H4 (cell line): ENCODE measurements around the gene PPP2R1B. TPM values are rescaled to one million over a fixed set of nuclear protein-coding genes. Genes with fewer than 3 reads are reported as not detected.
"Not testable (repeated sequence)": the region's sequence is repeated elsewhere in the genome, so short reads cannot be mapped to it uniquely, and the experiment has no call there.

Experiments used
- DNase-seq: peaks from one replicate; pipeline ENCODE4 v3.0.0-alpha.2; 2015; ENCODE audit warnings: low spot score
- total RNA-seq: library from RNA; depleted of rRNA; stranded (reverse); fragments of >200 nt; shearing (Covaris generic); gene quantifications from 2 replicates; pipeline ENCODE4 v1.2.3, GENCODE V29; 2014

PPP2R1B gene
- total RNA-seq, 1 experiment from 2014 or later = 42.4 TPM

DNA sequence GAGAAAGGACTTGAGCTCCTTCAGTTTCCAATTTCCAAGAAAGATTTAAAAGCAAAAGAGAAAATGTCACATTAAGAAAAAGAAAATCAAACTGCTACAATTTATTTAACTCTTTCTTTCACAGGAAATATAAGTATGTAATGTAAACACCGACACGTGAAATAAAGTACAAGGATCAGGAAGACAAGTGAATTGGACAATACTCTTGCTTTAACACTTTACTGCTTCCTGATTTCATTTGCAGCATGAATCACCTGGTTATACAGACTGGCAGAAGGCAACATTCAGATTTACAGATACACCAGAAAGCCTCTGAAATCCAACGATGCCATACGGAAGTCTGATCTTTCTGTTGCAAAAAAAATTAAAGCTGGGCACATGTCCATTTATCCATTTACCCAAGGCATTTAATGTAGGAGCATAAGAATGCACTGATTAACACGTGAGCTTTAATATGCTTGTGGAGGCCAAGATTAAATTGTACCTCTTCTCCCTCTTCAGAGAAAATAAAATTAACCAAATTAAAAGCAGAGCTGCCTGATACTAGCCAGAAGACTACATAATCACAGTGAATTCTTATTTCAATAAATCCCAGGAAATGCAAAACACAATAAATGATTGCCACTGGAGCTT is 16.0 kb upstream of the PPP2R1B start:
- no peak for DNase-seq

DNA sequence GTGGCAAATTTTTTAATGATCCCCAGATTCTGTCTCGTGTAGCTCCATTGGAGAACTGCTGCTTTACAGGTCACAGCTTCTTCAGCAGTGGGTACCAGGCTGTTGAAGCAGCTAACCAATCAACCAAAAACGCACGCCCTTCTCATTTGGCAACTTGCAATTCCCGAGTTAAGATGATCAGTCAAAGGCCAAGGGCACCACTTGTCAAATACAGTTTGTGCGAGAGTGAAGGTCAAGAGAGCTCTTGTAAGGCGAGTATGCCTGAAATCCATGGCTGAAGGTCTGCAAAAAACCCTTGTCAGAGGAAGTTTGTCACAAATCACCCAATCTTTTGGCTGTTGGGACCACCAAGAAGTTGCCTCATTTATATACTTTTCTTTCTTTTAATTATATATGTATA is 12.9 kb upstream of the PPP2R1B start:
- no peak for DNase-seq

DNA sequence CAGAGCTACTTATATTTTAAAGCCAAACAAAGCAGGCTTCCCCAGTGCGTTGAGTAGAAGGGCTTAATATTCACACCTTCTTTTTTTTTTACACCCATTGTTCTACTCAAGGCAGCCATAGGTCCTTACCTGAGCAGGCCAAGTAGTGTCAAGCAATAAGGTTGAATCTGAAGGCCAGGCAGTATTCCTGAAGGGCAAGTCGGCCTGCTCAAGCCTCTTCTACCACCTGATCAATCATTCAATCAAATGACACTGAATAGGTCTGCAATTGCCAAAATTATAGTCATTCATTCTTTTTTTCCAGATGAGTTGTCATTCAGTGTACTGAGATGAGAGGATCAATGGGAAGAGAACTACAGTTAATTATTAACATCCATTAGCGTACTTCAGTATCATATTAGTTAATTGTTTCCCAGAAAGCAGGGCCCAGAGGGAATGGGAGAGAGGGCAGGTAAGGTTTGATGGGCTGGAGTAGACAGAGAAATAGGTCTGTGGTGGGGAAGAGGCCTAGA is 11.9 kb upstream of the PPP2R1B start:
- DNase-seq = no peak

- peak; percentile 72 for DNase-seq
These were observed 11.2 kb upstream of the PPP2R1B start for GRCh38 chr11:111777094-111778046.

DNA sequence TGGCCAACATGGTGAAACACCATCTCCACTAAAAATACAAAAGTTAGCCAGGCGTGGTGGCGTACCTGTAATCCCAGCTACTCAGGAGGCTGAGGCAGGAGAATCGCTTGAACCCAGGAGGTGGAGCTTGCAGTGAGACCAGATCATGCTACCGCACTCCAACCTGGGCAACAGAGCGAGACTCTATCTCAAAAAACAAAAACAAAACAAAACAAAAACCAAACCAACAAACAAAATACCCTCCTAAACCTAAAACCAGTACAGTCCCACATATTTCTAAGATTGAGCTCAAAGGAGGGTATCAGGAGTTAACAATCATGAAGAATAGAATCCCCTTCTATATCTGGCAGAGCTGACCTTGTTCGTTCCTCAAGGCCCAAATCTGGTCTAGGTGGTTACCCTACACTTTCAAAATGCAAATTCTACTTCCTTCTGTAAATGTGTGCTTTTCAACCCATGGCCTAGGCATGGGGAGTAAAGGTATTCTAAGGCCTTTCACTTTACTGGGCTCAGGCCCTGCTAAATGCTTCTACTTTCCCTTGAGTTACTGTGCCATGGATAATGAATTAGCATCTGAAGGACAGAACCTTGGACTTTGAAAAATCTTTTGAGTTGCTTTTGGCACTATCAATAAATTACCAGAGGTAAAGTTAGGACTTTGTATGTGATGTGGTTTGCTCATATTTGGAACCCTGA is 10.4 kb upstream of the PPP2R1B start:
- DNase-seq = no peak

DNA sequence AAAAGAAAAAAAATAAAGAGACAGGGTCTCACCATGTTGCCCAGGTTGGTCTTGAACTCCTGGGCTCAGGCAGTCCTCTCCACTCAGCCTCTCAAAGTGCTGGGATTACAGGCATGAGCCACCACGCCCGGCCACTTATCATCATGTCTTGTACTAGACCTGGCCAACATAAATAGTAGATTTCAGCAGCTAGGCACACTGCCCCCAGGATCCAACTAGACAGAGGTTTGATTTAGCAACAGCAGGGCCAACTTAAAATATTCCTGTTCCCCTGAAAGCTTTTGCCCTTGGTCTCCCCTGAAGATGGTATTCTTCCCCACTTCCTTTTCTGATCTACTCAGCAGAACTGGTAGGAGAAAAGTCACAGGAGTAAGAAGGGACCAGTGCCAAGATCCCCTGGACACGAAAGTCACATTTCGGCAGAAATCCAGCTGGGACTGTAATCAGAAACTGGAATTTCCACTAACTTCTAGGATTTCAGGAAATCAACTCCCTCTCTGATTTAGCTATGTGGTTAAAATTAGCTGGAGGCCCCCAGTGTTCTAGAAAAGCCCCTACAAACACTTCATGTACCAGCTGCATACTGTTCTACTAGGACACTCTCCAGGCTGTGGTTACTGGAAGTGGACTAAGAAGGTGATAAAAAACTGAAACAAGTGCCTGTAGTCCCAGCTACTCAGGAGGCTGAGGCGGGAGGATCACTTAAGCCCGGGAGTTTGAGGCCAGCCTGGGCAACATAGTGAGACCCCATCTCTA is 8.9 kb upstream of the PPP2R1B start:
- peak; percentile 8 for DNase-seq

DNA sequence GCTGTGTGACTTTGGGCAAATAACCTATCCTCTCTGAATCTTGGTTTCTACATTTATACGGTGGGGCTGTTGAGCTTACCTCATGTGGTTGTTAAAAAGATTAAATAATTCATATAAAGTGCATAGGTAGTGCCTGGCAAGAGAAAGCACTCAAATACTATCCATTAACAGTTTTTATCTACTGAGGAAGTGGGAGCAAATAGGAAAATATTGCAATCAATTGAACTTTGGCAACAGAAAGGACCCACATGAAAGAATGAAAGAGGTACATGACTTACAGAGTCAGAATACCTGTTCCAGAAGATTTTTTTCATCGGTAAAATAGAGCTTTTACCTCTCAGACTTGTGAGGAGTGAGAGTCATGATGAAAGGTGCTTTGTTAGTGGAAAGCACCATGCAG is 6.3 kb upstream of the PPP2R1B start:
- no peak for DNase-seq

DNA sequence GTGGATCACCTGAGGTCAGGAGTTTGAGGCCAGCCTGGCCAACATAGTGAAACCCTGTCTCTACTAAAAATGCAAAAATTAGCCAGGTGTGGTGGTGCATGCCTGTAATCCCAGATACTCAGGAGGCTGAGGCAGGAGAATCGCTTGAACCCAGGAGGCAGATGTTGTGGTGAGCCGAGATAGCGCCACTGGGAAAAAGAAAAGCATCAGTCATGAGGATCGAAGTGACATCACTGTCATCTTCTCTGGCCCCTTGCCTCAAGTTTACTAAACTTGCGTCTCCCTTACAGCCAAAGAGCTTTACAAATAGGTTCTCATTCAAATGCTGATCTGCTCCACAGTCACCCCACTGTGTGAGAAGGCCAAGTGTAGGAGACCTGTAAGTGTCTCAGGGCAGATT is 5.0 kb upstream of the PPP2R1B start:
- DNase-seq = not testable (repeated sequence)

GRCh38 chr11:111770581-111771134 is 4.5 kb upstream of the PPP2R1B start:
- DNase-seq = no peak

- DNase-seq = no peak
These were observed 599 bp upstream of the PPP2R1B start for GRCh38 chr11:111766834-111767142.

GRCh38 chr11:111765320-111765983 is 737 bp downstream of the PPP2R1B start:
- DNase-seq = no peak

DNA sequence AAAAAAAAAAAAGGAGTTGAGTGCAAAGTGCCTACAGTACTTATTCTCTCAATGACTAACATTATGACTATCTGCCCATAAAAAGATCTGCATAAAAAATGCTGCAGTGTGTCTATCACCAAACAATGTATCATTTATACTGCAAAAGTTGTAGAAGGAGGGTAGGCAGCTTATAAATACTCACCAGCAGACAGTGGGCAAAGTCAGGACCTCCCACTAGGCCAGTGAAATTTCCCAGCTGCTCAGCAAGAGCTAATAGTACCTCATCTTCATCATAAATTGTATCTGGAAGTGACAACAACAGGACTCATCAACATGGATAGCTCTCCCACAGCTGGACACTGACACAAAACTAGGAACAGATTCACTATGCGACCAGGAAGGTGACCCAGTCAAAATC is 1.6 kb downstream of the PPP2R1B start:
- no peak for DNase-seq

GRCh38 chr11:111762981-111763643 is 3.1 kb downstream of the PPP2R1B start:
- no peak for DNase-seq

GRCh38 chr11:111762526-111762925 is 3.7 kb downstream of the PPP2R1B start:
- no peak for DNase-seq

- DNase-seq = no peak
These were observed 5.2 kb downstream of the PPP2R1B start for GRCh38 chr11:111761036-111761435.

- no peak for DNase-seq
These were observed 6.3 kb downstream of the PPP2R1B start for GRCh38 chr11:111759778-111760407.

GRCh38 chr11:111759376-111759775 is 6.8 kb downstream of the PPP2R1B start:
- no peak for DNase-seq

DNA sequence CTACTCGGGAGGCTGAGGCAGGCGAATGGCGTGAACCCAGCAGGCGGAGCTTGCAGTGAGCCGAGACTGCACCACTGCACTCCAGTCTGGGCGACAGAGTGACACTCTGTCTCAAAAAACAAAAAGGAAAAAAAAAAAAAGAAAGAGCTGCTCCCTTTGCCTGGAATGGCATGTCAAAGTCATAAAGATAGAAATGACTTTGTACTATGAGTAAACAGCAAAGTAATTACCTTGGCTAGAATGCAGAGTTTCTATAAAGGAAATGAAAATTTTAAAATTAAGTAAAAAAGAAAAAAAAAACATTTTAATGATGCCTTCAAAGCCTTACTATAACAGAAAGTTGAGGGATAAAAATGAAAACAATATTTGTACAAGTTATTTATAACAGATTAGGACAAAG is 10.1 kb downstream of the PPP2R1B start:
- DNase-seq = no peak

DNA sequence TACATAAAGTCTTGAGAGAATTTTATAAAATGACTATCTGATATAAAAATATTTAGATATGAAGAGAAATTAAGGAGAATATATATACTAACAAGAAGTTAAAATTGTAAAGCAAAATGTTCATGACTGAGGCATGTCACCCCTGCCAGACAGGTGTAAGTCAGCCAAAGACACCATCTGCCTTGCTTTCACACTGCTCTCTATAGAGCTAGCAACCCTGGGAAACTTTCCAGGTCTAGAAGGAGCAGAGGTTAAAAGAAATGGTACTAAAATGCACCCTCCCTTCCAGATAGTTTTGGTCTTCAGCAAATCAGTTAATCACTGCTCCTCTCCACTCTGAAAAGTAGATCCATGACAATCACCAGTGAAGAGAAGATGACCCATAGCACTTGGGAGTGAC is 16.5 kb downstream of the PPP2R1B start:
- DNase-seq = no peak
